ENCODE measurements around the gene CBARP. TPM values are rescaled to one million over a fixed set of nuclear protein-coding genes. Genes with fewer than 3 reads are reported as not detected.

Gene CBARP
- total and polyA plus RNA-seq, 2 of the 13 experiments (the other 11 are each of a cell fraction or from before 2014, with no cell fraction given), result 1.2 to 1.4 TPM

DNA sequence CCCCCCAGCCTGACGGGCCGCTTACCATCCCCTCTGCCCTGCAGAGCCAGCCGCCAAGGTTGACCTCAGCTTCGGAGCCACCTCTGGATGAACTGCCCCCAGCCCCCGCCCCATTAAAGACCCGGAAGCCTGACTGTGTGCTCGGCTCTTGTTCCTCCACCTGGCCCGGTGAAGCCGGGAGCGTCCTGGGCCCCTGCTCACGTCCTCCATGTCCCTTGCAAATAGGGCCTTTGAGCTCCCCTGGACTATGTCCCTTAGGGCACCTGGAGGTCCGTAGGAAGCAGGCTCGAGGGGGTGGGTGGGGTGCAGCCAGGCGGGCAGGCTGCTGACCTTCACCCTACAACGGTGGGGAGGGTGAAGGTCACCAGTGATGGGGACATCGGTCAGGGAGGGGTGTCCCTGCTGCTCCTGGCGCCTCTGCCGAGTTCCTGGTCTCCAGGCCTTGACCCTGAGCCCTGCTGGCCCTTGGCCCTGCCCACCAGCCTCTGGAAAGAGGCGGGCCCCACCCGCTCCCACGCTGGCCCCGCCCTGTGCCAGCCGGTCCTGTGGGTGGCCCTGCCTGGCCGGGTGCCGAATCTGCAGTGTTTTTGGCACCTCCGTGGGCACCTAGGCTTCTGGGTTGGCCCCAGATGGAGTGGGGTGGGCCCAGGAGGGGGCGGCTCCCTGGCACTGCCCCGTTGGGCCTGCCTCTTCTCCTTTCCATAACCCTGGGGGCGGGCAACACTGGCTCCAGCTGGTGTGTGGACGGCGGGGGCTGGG lies 7.1 kb upstream of the CBARP start (continued):
- TF ChIP-seq YY1 (IDR thresholded peaks at IDR 0.05; ENCODE audit: insufficient read depth, insufficient replicate concordance, low read depth, low read length) (peak; percentile 25), GTF3A (CRISPR knock-in tag; conservative IDR thresholded peaks at IDR 0.05) (no peak), MTF1 (CRISPR knock-in tag; IDR thresholded peaks at IDR 0.05) (no peak), SMYD3 (CRISPR knock-in tag; IDR thresholded peaks at IDR 0.05) (no peak), MEF2D (CRISPR knock-in tag; IDR thresholded peaks at IDR 0.05) (peak; percentile 91), ZNF816 (CRISPR knock-in tag; IDR thresholded peaks at IDR 0.05; ENCODE audit: borderline replicate concordance) (no peak; the same call in 1 of the 2 replicates), ARNT (IDR thresholded peaks at IDR 0.05) (no peak), ZNF710 (CRISPR knock-in tag; IDR thresholded peaks at IDR 0.05; ENCODE audit: borderline replicate concordance) (peak; percentile 59; the same call in 1 of the 2 replicates), HDAC6 (IDR thresholded peaks at IDR 0.05; ENCODE audit: low read depth, low read length) (no peak), TARDBP (CRISPR knock-in tag; IDR thresholded peaks at IDR 0.05) (peak; percentile 87), ZNF709 (CRISPR knock-in tag; IDR thresholded peaks at IDR 0.05) (peak; percentile 79), MAZ (IDR thresholded peaks at IDR 0.05; ENCODE audit: borderline replicate concordance, low read depth, low read length) (peak; percentile 69; the same call in 1 of the 2 replicates), MAZ (CRISPR knock-in tag; IDR thresholded peaks at IDR 0.05; ENCODE audit: low read depth) (peak; percentile 90), ZNF296 (CRISPR knock-in tag; conservative IDR thresholded peaks at IDR 0.05) (0 out of 2 replicates have a peak, but pooled peaks have one; percentile 19), NFE2L1 (CRISPR knock-in tag; IDR thresholded peaks at IDR 0.05; ENCODE audit: borderline replicate concordance) (no peak), ZNF430 (CRISPR knock-in tag; IDR thresholded peaks at IDR 0.05) (peak; percentile 94), FOXA1 (IDR thresholded peaks at IDR 0.05) (no peak), FOXA1 (CRISPR knock-in tag; IDR thresholded peaks at IDR 0.05) (0 out of 2 replicates have a peak, but pooled peaks have one; percentile 4)
- TF ChIP-seq, protein P1, sequence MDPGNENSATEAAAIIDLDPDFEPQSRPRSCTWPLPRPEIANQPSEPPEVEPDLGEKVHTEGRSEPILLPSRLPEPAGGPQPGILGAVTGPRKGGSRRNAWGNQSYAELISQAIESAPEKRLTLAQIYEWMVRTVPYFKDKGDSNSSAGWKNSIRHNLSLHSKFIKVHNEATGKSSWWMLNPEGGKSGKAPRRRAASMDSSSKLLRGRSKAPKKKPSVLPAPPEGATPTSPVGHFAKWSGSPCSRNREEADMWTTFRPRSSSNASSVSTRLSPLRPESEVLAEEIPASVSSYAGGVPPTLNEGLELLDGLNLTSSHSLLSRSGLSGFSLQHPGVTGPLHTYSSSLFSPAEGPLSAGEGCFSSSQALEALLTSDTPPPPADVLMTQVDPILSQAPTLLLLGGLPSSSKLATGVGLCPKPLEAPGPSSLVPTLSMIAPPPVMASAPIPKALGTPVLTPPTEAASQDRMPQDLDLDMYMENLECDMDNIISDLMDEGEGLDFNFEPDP (CRISPR knock-in tag; conservative IDR thresholded peaks at IDR 0.05), result no peak
- TF ChIP-seq, protein P2, sequence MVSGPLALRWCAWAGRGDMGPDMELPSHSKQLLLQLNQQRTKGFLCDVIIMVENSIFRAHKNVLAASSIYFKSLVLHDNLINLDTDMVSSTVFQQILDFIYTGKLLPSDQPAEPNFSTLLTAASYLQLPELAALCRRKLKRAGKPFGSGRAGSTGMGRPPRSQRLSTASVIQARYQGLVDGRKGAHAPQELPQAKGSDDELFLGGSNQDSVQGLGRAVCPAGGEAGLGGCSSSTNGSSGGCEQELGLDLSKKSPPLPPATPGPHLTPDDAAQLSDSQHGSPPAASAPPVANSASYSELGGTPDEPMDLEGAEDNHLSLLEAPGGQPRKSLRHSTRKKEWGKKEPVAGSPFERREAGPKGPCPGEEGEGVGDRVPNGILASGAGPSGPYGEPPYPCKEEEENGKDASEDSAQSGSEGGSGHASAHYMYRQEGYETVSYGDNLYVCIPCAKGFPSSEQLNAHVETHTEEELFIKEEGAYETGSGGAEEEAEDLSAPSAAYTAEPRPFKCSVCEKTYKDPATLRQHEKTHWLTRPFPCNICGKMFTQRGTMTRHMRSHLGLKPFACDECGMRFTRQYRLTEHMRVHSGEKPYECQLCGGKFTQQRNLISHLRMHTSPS (CRISPR knock-in tag; IDR thresholded peaks at IDR 0.05; ENCODE audit: low read depth), result peak; percentile 89
- TF ChIP-seq, protein P3, sequence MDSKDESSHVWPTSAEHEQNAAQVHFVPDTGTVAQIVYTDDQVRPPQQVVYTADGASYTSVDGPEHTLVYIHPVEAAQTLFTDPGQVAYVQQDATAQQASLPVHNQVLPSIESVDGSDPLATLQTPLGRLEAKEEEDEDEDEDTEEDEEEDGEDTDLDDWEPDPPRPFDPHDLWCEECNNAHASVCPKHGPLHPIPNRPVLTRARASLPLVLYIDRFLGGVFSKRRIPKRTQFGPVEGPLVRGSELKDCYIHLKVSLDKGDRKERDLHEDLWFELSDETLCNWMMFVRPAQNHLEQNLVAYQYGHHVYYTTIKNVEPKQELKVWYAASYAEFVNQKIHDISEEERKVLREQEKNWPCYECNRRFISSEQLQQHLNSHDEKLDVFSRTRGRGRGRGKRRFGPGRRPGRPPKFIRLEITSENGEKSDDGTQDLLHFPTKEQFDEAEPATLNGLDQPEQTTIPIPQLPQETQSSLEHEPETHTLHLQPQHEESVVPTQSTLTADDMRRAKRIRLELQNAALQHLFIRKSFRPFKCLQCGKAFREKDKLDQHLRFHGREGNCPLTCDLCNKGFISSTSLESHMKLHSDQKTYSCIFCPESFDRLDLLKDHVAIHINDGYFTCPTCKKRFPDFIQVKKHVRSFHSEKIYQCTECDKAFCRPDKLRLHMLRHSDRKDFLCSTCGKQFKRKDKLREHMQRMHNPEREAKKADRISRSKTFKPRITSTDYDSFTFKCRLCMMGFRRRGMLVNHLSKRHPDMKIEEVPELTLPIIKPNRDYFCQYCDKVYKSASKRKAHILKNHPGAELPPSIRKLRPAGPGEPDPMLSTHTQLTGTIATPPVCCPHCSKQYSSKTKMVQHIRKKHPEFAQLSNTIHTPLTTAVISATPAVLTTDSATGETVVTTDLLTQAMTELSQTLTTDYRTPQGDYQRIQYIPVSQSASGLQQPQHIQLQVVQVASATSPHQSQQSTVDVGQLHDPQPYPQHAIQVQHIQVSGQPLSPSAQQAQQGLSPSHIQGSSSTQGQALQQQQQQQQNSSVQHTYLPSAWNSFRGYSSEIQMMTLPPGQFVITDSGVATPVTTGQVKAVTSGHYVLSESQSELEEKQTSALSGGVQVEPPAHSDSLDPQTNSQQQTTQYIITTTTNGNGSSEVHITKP (CRISPR knock-in tag; IDR thresholded peaks at IDR 0.05; ENCODE audit: low read depth), result peak; percentile 69
